Smooth muscle cell (in vitro differentiated cells): Measurements from ENCODE around the gene ZNF174. TPM values are rescaled to one million over a fixed set of nuclear protein-coding genes. Genes with fewer than 3 reads are reported as not detected.

Experiments
- DNase-seq: peaks from one replicate; lab custom pipeline; 2025; ENCODE audit not compliant: unreplicated experiment; lab: John Stamatoyannopoulos, UW
- H2AFZ ChIP-seq: fragments of 200-600 bp; sonication (generic); 2 replicates; pipeline ENCODE4 v1.6.0; 2016; ENCODE audit warnings: antibody characterized with exemption, low read depth, mild to moderate bottlenecking
- H3F3A ChIP-seq: fragments of 200-600 bp; sonication (generic); 2 replicates; pipeline ENCODE4 v1.6.0; 2017; ENCODE audit warnings: antibody characterized with exemption, low read depth
- H3K27ac ChIP-seq: fragments of 200-600 bp; sonication (generic); 2 replicates; pipeline ENCODE4 v1.5.1; 2016; ENCODE audit warnings: low read depth, mild to moderate bottlenecking
- H3K27me3 ChIP-seq: fragments of 200-600 bp; sonication (generic); 2 replicates; pipeline ENCODE4 v1.6.1; 2016; ENCODE audit warnings: low read depth, mild to moderate bottlenecking
- H3K36me3 ChIP-seq: fragments of 200-600 bp; sonication (generic); 2 replicates; pipeline ENCODE4 v1.5.1; 2016; ENCODE audit warnings: low read depth
- H3K4me1 ChIP-seq: fragments of 200-600 bp; sonication (generic); 2 replicates; pipeline ENCODE4 v1.5.1; 2016; ENCODE audit warnings: low read depth
- H3K4me2 ChIP-seq: fragments of 200-600 bp; sonication (generic); 2 replicates; pipeline ENCODE4 v1.6.0; 2016; ENCODE audit warnings: mild to moderate bottlenecking
- H3K4me3 ChIP-seq: fragments of 200-600 bp; sonication (generic); 2 replicates; pipeline ENCODE4 v1.5.1; 2016; ENCODE audit warnings: mild to moderate bottlenecking
- H3K79me2 ChIP-seq: fragments of 200-600 bp; sonication (generic); 2 replicates; pipeline ENCODE4 v1.6.0; 2016; ENCODE audit warnings: low read depth, mild to moderate bottlenecking
- H3K9ac ChIP-seq: fragments of 200-600 bp; sonication (generic); 2 replicates; pipeline ENCODE4 v1.6.0; 2016; ENCODE audit warnings: low read depth
- H3K9me3 ChIP-seq: fragments of 200-600 bp; sonication (generic); replicated peaks from 2 replicates; pipeline ENCODE4 v1.5.1; 2016; ENCODE audit warnings: low read depth
- H4K20me1 ChIP-seq: fragments of 200-600 bp; sonication (generic); 2 replicates; pipeline ENCODE4 v1.6.0; 2016; ENCODE audit warnings: low read depth
- CTCF ChIP-seq: fragments of 200-600 bp; sonication (generic); IDR thresholded peaks from 2 replicates; pipeline ENCODE4 v1.5.1; 2017; ENCODE audit warnings: borderline replicate concordance, mild to moderate bottlenecking, antibody characterized with exemption; ENCODE audit not compliant: insufficient read depth, poor library complexity, severe bottlenecking
- WGBS: methylation state at CpG from one replicate; pipeline ENCODE4 v1.1.7; 2016; ENCODE audit warnings: low lambda C conversion rate; 5-methylcytosine and 5-hydroxymethylcytosine counted together
- polyA plus RNA-seq: library from polyadenylated mRNA; unstranded; fragments of >200 nt; fragmentation: Nextera tagmentation; extraction: Ambion mirVana; gene quantifications from 2 replicates; pipeline ENCODE4 v1.2.1, GENCODE V29; 2016
- total RNA-seq: library from RNA; depleted of rRNA; stranded (reverse); fragments of >200 nt; gene quantifications from 2 replicates; pipeline ENCODE4 v1.2.3, GENCODE V29; 2014

ZNF174 gene
- total and polyA plus RNA-seq, 2 experiments from 2014 or later = 8.0 to 8.3 TPM

GRCh38 chr16:3388325-3388724 is 12.7 kb upstream of the ZNF174 start:
- Histone ChIP-seq H2AFZ (no peak overlapping the region), H3K36me3 (peaks cover 60% of the 10 kb centered on the region), H3K4me1 (no peaks in the 10 kb centered on the region), H3K79me2 (no peaks in the 10 kb centered on the region), H4K20me1 (no peaks in the 10 kb centered on the region), H3K27me3 (no peaks in the 10 kb centered on the region), H3K27ac (no peak overlapping the region), H3K4me3 (no peak overlapping the region), H3K4me2 (no peak overlapping the region), H3F3A (no peaks in the 10 kb centered on the region), H3K9ac (no peak overlapping the region), H3K9me3 (peaks cover 24% of the 10 kb centered on the region)
- no peak for TF ChIP-seq CTCF
- 94% methylated on average over 6 of the region's 6 CpGs for WGBS
- DNase-seq = no peak

- Histone ChIP-seq H2AFZ (no peak overlapping the region), H3F3A (no peaks in the 10 kb centered on the region)
- TF ChIP-seq CTCF = no peak
Measured at GRCh38 chr16:3389663-3390338, 11.2 kb upstream of the ZNF174 start.

DNA sequence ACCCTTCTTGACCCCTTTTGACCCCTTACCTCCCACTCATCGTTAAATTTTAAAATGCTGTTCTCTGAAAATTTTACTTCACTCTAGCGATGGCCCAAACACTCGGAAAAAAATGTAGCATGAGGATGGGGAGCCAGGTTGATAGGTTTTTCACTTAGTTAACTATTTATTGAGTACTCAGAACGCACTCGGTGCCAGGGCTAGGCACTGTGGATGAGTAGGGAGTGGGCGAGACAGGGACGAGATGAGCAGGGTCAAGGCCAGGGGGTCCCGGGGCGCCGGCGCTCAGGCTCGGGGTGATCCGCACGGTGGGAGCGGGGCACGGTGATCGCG is 603 bp upstream of the ZNF174 start:
- peaks cover 53% of the 10 kb centered on the region for H3K79me2 ChIP-seq
- no peaks in the 10 kb centered on the region for H4K20me1 ChIP-seq
- peaks cover 15% of the 10 kb centered on the region for H3K9me3 ChIP-seq
- peaks cover 11% of the 10 kb centered on the region for H3K4me1 ChIP-seq
- no peaks in the 10 kb centered on the region for H3F3A ChIP-seq
- no peak for TF ChIP-seq CTCF
- peak overlapping the region; percentile 86 for H2AFZ ChIP-seq
- WGBS = 2% methylated on average over 18 of the region's 18 CpGs
- peak overlapping the region; percentile 54 for H3K27ac ChIP-seq
- peak overlapping the region; percentile 90 for H3K4me2 ChIP-seq
- no peak for DNase-seq
- peak overlapping the region; percentile 79 for H3K4me3 ChIP-seq
- peaks cover 39% of the 10 kb centered on the region for H3K36me3 ChIP-seq
- peak overlapping the region; percentile 85 for H3K9ac ChIP-seq
- no peaks in the 10 kb centered on the region for H3K27me3 ChIP-seq

More at GRCh38 chr16:3389663-3390338, 11.2 kb upstream of the ZNF174 start:
- DNase-seq = no peak
- whole genome bisulfite sequencing = 92% methylated on average over 9 of the region's 9 CpGs
- no peaks in the 10 kb centered on the region for H3K79me2 ChIP-seq
- H3K9me3 ChIP-seq = peaks cover 9% of the 10 kb centered on the region
- H3K4me3 ChIP-seq = no peak overlapping the region
- H3K36me3 ChIP-seq = peaks cover 59% of the 10 kb centered on the region
- H3K4me2 ChIP-seq = no peak overlapping the region
- no peaks in the 10 kb centered on the region for H3K4me1 ChIP-seq
- H4K20me1 ChIP-seq = no peaks in the 10 kb centered on the region
- H3K27me3 ChIP-seq = no peaks in the 10 kb centered on the region
- no peak overlapping the region for H3K27ac ChIP-seq
- no peak overlapping the region for H3K9ac ChIP-seq
